ENCODE measurements around the gene SOX6.

DNA sequence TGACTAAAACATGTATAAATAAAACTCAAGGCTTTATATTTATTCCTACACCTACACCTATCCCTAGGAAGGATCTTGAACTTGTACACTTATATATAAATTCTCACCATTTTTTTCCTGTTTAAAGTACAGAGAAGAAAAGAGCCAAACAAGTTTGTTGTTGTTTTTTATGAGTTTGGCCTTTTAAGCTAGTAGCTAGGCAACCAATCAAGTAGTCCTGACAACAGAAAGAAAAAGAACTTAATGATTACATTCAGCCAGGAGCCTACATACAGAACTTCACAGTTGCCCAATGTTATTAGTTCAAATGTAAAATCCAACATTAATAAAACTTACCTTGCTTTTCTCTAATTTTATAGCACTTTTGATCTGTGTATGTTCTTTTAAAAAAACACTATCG, 316.2 kb downstream of the SOX6 start:
- no peak for TF ChIP-seq POLR2A (IDR thresholded peaks at IDR 0.05)
- TF ChIP-seq, protein P1, sequence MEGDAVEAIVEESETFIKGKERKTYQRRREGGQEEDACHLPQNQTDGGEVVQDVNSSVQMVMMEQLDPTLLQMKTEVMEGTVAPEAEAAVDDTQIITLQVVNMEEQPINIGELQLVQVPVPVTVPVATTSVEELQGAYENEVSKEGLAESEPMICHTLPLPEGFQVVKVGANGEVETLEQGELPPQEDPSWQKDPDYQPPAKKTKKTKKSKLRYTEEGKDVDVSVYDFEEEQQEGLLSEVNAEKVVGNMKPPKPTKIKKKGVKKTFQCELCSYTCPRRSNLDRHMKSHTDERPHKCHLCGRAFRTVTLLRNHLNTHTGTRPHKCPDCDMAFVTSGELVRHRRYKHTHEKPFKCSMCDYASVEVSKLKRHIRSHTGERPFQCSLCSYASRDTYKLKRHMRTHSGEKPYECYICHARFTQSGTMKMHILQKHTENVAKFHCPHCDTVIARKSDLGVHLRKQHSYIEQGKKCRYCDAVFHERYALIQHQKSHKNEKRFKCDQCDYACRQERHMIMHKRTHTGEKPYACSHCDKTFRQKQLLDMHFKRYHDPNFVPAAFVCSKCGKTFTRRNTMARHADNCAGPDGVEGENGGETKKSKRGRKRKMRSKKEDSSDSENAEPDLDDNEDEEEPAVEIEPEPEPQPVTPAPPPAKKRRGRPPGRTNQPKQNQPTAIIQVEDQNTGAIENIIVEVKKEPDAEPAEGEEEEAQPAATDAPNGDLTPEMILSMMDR (IDR thresholded peaks at IDR 0.05): no peak
